ENCODE measurements around the gene PDE7B.

- TF ChIP-seq ZSCAN29 (IDR thresholded peaks at IDR 0.05) = no peak
- no peak for TF ChIP-seq ARNT (IDR thresholded peaks at IDR 0.05)
- TF ChIP-seq CBX2 (IDR thresholded peaks at IDR 0.05; ENCODE audit: insufficient read depth, low read length, poor library complexity, severe bottlenecking) = no peak
- no peak for TF ChIP-seq NR2C2 (CRISPR knock-in tag; IDR thresholded peaks at IDR 0.05)
- TF ChIP-seq NR2C2 (tag; IDR thresholded peaks at IDR 0.05) = no peak
- no peak for TF ChIP-seq SMAD3 (CRISPR knock-in tag; conservative IDR thresholded peaks at IDR 0.05)
- TF ChIP-seq GATAD2B (IDR thresholded peaks at IDR 0.05; ENCODE audit: borderline replicate concordance) = no peak
- TF ChIP-seq NFIC (IDR thresholded peaks at IDR 0.05) = no peak
- TF ChIP-seq EZH2 (IDR thresholded peaks at IDR 0.05; ENCODE audit: borderline replicate concordance, low read depth, low read length) = no peak
- no peak for TF ChIP-seq CEBPZ (IDR thresholded peaks at IDR 0.05; ENCODE audit: borderline replicate concordance, low read depth, low read length)
- no peak for TF ChIP-seq ZNF511 (CRISPR knock-in tag; IDR thresholded peaks at IDR 0.05)
These were observed 38.1 kb upstream of the PDE7B start for GRCh38 chr6:135813401-135813800.
